GM23338 (cell line): ENCODE data around the gene CCDC28A. TPM values are rescaled to one million over a fixed set of nuclear protein-coding genes. Genes with fewer than 3 reads are reported as not detected.

Experiments
- ATAC-seq: fragments of 200-7000 bp; cut with Tn5 transposase; 3 replicates; pipeline ENCODE4 v1.9.1; 2020
- DNase-seq: peaks from one replicate; pipeline ENCODE4 v3.0.0-alpha.2; 2015; ENCODE audit warnings: low spot score
- H2AFZ ChIP-seq: fragments of 200-600 bp; sonication (generic); 2 replicates; pipeline ENCODE4 v1.8.0; 2016; ENCODE audit warnings: antibody characterized with exemption, mild to moderate bottlenecking, moderate library complexity
- H3F3A ChIP-seq: fragments of 200-600 bp; sonication (generic); replicated peaks from 2 replicates; pipeline ENCODE4 v1.8.0; 2017; ENCODE audit warnings: antibody characterized with exemption, mixed run types, low read depth
- H3K27ac ChIP-seq: fragments of 200-600 bp; sonication (generic); 2 replicates; pipeline ENCODE4 v1.6.1; 2016; ENCODE audit warnings: low read depth
- H3K27me3 ChIP-seq: fragments of 200-600 bp; sonication (generic); 2 replicates; pipeline ENCODE4 v1.8.0; 2016; ENCODE audit warnings: mild to moderate bottlenecking, mixed run types, moderate library complexity; ENCODE audit not compliant: insufficient read depth
- H3K36me3 ChIP-seq: fragments of 200-600 bp; sonication (generic); 2 replicates; pipeline ENCODE4 v1.8.0; 2016; ENCODE audit warnings: mild to moderate bottlenecking; ENCODE audit not compliant: insufficient read depth
- H3K4me1 ChIP-seq: fragments of 200-600 bp; sonication (generic); 2 replicates; pipeline ENCODE4 v1.8.0; 2016; ENCODE audit warnings: mild to moderate bottlenecking, moderate library complexity; ENCODE audit not compliant: insufficient read depth
- H3K4me2 ChIP-seq: fragments of 200-600 bp; sonication (generic); 2 replicates; pipeline ENCODE4 v1.7.1; 2017; ENCODE audit warnings: mixed run types
- H3K4me3 ChIP-seq: fragments of 200-600 bp; sonication (generic); 2 replicates; pipeline ENCODE4 v1.6.1; 2016; ENCODE audit warnings: mixed run types
- H3K79me2 ChIP-seq: fragments of 200-600 bp; sonication (generic); replicated peaks from 2 replicates; pipeline ENCODE4 v1.8.0; 2017; ENCODE audit warnings: mild to moderate bottlenecking; ENCODE audit not compliant: insufficient read depth
- H3K9me2 ChIP-seq: fragments of 200-600 bp; sonication (generic); 2 replicates; pipeline ENCODE4 v1.8.0; 2017; ENCODE audit not compliant: insufficient read depth
- H4K20me1 ChIP-seq: fragments of 200-600 bp; sonication (generic); replicated peaks from 2 replicates; pipeline ENCODE4 v1.8.0; 2017; ENCODE audit warnings: mild to moderate bottlenecking; ENCODE audit not compliant: insufficient read depth
- H3K27ac Mint-ChIP-seq: 2 replicates; pipeline ENCODE4 v1.8.0; 2020; ENCODE audit warnings: inconsistent platforms, mild to moderate bottlenecking, moderate library complexity, mixed read lengths
- H3K27me3 Mint-ChIP-seq: 3 replicates; pipeline ENCODE4 v1.8.0; 2022; ENCODE audit warnings: low read depth, mild to moderate bottlenecking, moderate library complexity, mixed read lengths, inconsistent platforms; ENCODE audit not compliant: insufficient read depth, poor library complexity
- H3K36me3 Mint-ChIP-seq: 3 replicates; pipeline ENCODE4 v1.8.0; 2021; ENCODE audit warnings: low read depth, mild to moderate bottlenecking, inconsistent platforms, moderate library complexity, mixed read lengths
- H3K4me1 Mint-ChIP-seq: 3 replicates; pipeline ENCODE4 v1.8.0; 2020; ENCODE audit warnings: mild to moderate bottlenecking, inconsistent platforms, mixed read lengths
- H3K4me3 Mint-ChIP-seq: 3 replicates; pipeline ENCODE4 v1.8.0; 2021; ENCODE audit warnings: moderate library complexity, mild to moderate bottlenecking, inconsistent platforms, mixed read lengths
- H3K9me3 Mint-ChIP-seq: 3 replicates; pipeline ENCODE4 v1.8.0; 2020; ENCODE audit warnings: moderate library complexity, mild to moderate bottlenecking, inconsistent platforms, mixed read lengths
- CREB1 ChIP-seq: fragments of 250-450 bp; sonication (Bioruptor Pico); IDR thresholded peaks from 2 replicates; pipeline ENCODE4 v1.5.0; 2020; ENCODE audit warnings: low read depth, mild to moderate bottlenecking, moderate library complexity
- CTCF ChIP-seq, 2 experiments: fragments of 200-600 bp in 1 of 2; sonication (generic) in 1 of 2; conservative IDR thresholded peaks; 2 replicates each; pipeline versions ENCODE4 v1.5.1 to v1.6.1; 2016 to 2017; ENCODE audit warnings: antibody characterized with exemption in 2 of 2, low read depth in 2 of 2, mild to moderate bottlenecking in 2 of 2, moderate library complexity in 1 of 2
- JUNB ChIP-seq: IDR thresholded peaks from one replicate; pipeline ENCODE4 v1.6.1; 2016; ENCODE audit warnings: antibody characterized with exemption; ENCODE audit not compliant: unreplicated experiment
- POLR2AphosphoS5 ChIP-seq: IDR thresholded peaks from 2 replicates; pipeline ENCODE4 v1.6.1; 2016; ENCODE audit warnings: antibody characterized with exemption, low read depth
- REST ChIP-seq: IDR thresholded peaks from one replicate; pipeline ENCODE4 v1.6.1; 2018; ENCODE audit warnings: antibody characterized with exemption; ENCODE audit not compliant: unreplicated experiment
- ZNF114 ChIP-seq: fragments of 250-450 bp; sonication (Bioruptor Pico); IDR thresholded peaks from 2 replicates; pipeline ENCODE4 v1.5.0; 2020; ENCODE audit warnings: mild to moderate bottlenecking, moderate library complexity
- ZNF331 ChIP-seq: fragments of 250-450 bp; sonication (Bioruptor Pico); IDR thresholded peaks from 2 replicates; pipeline ENCODE4 v1.5.0; 2020; ENCODE audit warnings: low read depth, mild to moderate bottlenecking, moderate library complexity
- ZNF462 ChIP-seq: fragments of 250-450 bp; sonication (Bioruptor Pico); IDR thresholded peaks from 2 replicates; pipeline ENCODE4 v1.5.0; 2020; ENCODE audit warnings: mild to moderate bottlenecking, moderate library complexity
- polyA plus RNA-seq: library from polyadenylated mRNA; unstranded; fragments of >200 nt; fragmentation: Nextera tagmentation; extraction: Ambion mirVana; gene quantifications from 2 replicates; pipeline ENCODE4 v1.2.1, GENCODE V29; 2016
- total RNA-seq: library from RNA; depleted of rRNA; stranded (reverse); fragments of >200 nt; shearing (Covaris generic); gene quantifications from 2 replicates; pipeline ENCODE4 v1.2.3, GENCODE V29; 2014

Gene CCDC28A
- total and polyA plus RNA-seq, 2 experiments from 2014 or later = 11.2 to 14.0 TPM

- Histone ChIP-seq H3K36me3 (no peaks in the 10 kb centered on the region), H3K9me2 (no peaks in the 10 kb centered on the region), H3K27me3 (no peaks in the 10 kb centered on the region), H3K4me3 (no peak overlapping the region), H3K4me1 (peaks cover 18% of the 10 kb centered on the region), H4K20me1 (no peaks in the 10 kb centered on the region), H3K27ac (no peak overlapping the region), H3K4me2 (no peak overlapping the region), H2AFZ (no peak overlapping the region), H3K79me2 (no peaks in the 10 kb centered on the region), H3F3A (no peaks in the 10 kb centered on the region)
- Mint-ChIP-seq H3K4me3 (no peak overlapping the region), H3K27ac (0 out of 2 replicates have a peak overlapping the region, but pooled peaks have one; percentile 65), H3K36me3 (no peaks in the 10 kb centered on the region), H3K27me3 (peaks cover 9% of the 10 kb centered on the region), H3K4me1 (peaks cover 22% of the 10 kb centered on the region), H3K9me3 (no peaks in the 10 kb centered on the region)
- ATAC-seq = peak; percentile 52
- DNase-seq = peak; percentile 76
- no peak for TF ChIP-seq ZNF331 (CRISPR knock-in tag)
- TF ChIP-seq REST = no peak
- no peak for TF ChIP-seq JUNB
- peak; percentile 78 to 80 for TF ChIP-seq CTCF (conservative IDR thresholded peaks at IDR 0.05; ENCODE audit: low read depth in 2 of 2)
Measured at GRCh38 chr6:138815797-138816528, 42.4 kb downstream of the CCDC28A start.

- peaks cover 22% of the 10 kb centered on the region for H3K4me1 Mint-ChIP-seq
- Histone ChIP-seq H3K4me3 (no peak overlapping the region), H3K4me1 (peaks cover 18% of the 10 kb centered on the region), H3K9me2 (no peaks in the 10 kb centered on the region), H3K27ac (peak overlapping the region; percentile 16; the same call in 1 of the 2 replicates), H2AFZ (peak overlapping the region; percentile 80; the same call in 1 of the 2 replicates), H3K36me3 (no peaks in the 10 kb centered on the region), H4K20me1 (no peaks in the 10 kb centered on the region), H3F3A (no peaks in the 10 kb centered on the region), H3K79me2 (no peaks in the 10 kb centered on the region), H3K4me2 (peak overlapping the region; percentile 33; the same call in 1 of the 2 replicates), H3K27me3 (no peaks in the 10 kb centered on the region)
- peaks cover 10% of the 10 kb centered on the region for H3K27me3 Mint-ChIP-seq
- DNase-seq (peak; percentile 91), ATAC-seq (peak; percentile 93)
- peak overlapping the region; percentile 5; the same call in 1 of the 3 replicates for H3K4me3 Mint-ChIP-seq
- no peaks in the 10 kb centered on the region for H3K9me3 Mint-ChIP-seq
- TF ChIP-seq POLR2AphosphoS5 (no peak), CREB1 (0 out of 2 replicates have a peak, but pooled peaks have one; percentile 18), ZNF462 (CRISPR knock-in tag) (peak; percentile 74; the same call in 1 of the 2 replicates), ZNF114 (CRISPR knock-in tag) (0 out of 2 replicates have a peak, but pooled peaks have one; percentile 50)
- H3K27ac Mint-ChIP-seq = peak overlapping the region; percentile 87
- H3K36me3 Mint-ChIP-seq = no peaks in the 10 kb centered on the region
Measured at GRCh38 chr6:138817799-138818198, 44.2 kb downstream of the CCDC28A start.
